Muscle of leg (tissue), 11 donors: Measurements from ENCODE around the gene WDFY2. TPM values are rescaled to one million over a fixed set of nuclear protein-coding genes. Genes with fewer than 3 reads are reported as not detected.

Experiments used
- DNase-seq: peaks from one replicate; pipeline ENCODE4 v3.0.0; 2013
- H3K27ac ChIP-seq: one replicate; pipeline ENCODE4 v1.5.1; 2013; ENCODE audit warnings: mild to moderate bottlenecking, low read length, control low read depth
- H3K27me3 ChIP-seq: one replicate; pipeline ENCODE4 v1.6.1; 2013; ENCODE audit warnings: low read length; ENCODE audit not compliant: control insufficient read depth, insufficient read depth
- H3K36me3 ChIP-seq: one replicate; pipeline ENCODE4 v1.6.1; 2013; ENCODE audit warnings: low read length; ENCODE audit not compliant: control insufficient read depth, insufficient read depth
- H3K4me1 ChIP-seq: one replicate; pipeline ENCODE4 v1.6.1; 2013; ENCODE audit warnings: low read length; ENCODE audit not compliant: control insufficient read depth, insufficient read depth
- H3K4me3 ChIP-seq: one replicate; pipeline ENCODE4 v1.5.1; 2013; ENCODE audit warnings: low read length, control low read depth
- H3K9me3 ChIP-seq: replicated peaks from 2 replicates; pipeline ENCODE4 v1.6.1; 2013; ENCODE audit warnings: low read depth, low read length; ENCODE audit not compliant: control insufficient read depth
- WGBS: methylation state at CpG from one replicate; pipeline ENCODE4 v1.1.5; 2013; ENCODE audit warnings: missing lambda C conversion rate; ENCODE audit not compliant: insufficient coverage; 5-methylcytosine and 5-hydroxymethylcytosine counted together
- polyA plus RNA-seq, 8 donors: library from polyadenylated mRNA; unstranded; fragments of 120-200 nt; gene quantifications; one replicate each; pipeline versions ENCODE4 v1.2.1 to v1.2.3, GENCODE V29; 2013; ENCODE audit warnings: inconsistent platforms in 1 of 8, low replicate concordance in 1 of 8; ENCODE audit not compliant: insufficient read length in 8 of 8, insufficient read depth in 1 of 8
- total RNA-seq: library from RNA; stranded (reverse); fragments of 120-200 nt; gene quantifications from one replicate; pipeline ENCODE4 v1.2.4, GENCODE V29; 2013

WDFY2 gene
- total and polyA plus RNA-seq, 9 donors = 4.3 to 9.6 (median 6.5) TPM

DNA sequence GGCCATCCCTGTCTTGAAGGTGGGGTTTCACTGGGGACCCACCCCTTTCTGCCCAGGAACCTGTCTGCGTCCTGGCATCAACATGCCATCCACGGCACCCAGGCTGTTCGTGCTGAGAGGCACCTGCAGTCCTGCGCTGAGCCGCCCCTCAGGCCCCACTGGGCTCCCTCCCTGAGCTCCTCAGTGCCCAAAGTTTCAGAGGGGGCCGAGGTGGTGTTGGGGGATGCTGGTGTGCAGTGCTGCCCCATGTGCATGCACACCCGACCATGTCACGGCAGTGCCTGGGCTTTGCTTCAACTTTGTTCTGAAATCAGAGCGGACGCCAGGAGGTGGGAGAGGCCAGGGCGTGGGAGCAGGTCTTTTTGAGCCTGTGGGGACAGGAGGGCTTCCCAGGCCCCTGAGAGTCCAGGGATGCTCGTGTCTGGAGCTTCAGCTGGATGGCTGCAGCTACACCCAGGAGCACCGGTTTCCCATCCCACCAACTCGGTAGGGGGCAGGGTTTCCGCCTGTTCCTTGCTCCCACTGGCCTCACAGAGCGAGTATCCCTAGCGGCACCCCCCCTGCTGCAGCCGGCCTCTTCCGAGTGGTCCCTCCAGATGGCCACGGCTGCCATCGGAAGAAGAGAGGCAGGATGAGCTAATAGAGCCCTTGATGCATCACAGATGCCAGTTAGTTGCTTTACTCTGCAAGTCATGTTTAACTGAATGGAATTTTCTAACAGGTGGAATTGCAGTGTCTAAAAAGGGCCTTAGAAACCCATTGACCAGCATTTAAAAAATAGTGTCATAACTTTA is 44.0 kb downstream of the WDFY2 start:
- WGBS = 65% methylated on average over 16 of the region's 21 CpGs
- Histone ChIP-seq H3K4me3 (no peak overlapping the region), H3K27ac (no peak overlapping the region), H3K36me3 (no peaks in the 10 kb centered on the region), H3K4me1 (peaks cover 23% of the 10 kb centered on the region), H3K27me3 (no peaks in the 10 kb centered on the region), H3K9me3 (no peaks in the 10 kb centered on the region)
- DNase-seq = no peak

DNA sequence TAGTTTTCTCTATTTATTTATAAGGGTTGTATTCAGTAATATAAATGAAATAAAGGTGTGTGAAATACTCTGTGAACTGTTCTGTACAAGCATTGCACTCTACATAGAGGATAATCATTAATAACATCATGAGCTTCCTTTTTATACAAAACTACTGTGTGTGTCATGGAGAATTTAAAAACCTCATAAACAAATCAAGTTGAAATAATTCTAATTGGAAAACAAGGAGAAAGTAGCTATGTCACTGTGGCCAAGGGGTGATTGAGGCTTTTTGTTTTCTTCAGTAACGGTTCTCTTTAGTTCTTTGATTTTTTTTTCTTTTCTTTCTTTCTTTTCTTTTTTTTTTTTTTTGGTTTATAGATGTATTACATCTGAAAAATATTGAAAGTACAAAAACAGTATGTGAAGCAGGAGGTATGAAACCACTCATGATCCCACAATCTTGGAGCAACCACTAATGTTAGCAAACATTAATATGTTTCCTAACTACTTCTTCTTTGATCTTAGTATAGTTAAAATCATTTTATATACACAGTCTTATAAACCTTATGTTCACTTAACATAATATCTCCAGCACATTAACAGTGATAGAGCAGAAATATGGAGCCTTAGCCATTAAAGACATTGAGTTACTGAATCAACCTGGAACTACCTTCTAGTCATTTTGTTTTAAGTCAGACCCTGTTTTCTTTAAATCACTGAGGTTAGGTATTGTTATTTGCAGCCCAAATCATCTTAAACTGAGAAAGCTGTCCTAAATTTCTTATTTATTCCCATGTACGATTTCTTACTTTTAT is 45.4 kb downstream of the WDFY2 start:
- H3K27ac ChIP-seq = no peak overlapping the region
- no peak overlapping the region for H3K4me3 ChIP-seq
- no peak for DNase-seq
- no CpG with 5 or more reads among the region's 2 CpGs for WGBS
- H3K27me3 ChIP-seq = no peaks in the 10 kb centered on the region
- H3K36me3 ChIP-seq = no peaks in the 10 kb centered on the region
- H3K9me3 ChIP-seq = no peaks in the 10 kb centered on the region
- H3K4me1 ChIP-seq = peaks cover 19% of the 10 kb centered on the region

- no peak overlapping the region for H3K4me3 ChIP-seq
- H3K27ac ChIP-seq = no peak overlapping the region
- no peaks in the 10 kb centered on the region for H3K27me3 ChIP-seq
- no peaks in the 10 kb centered on the region for H3K36me3 ChIP-seq
- DNase-seq = no peak
- no CpG with 5 or more reads among the region's 2 CpGs for WGBS
- peaks cover 14% of the 10 kb centered on the region for H3K4me1 ChIP-seq
- H3K9me3 ChIP-seq = no peaks in the 10 kb centered on the region
These were observed 46.0 kb downstream of the WDFY2 start for GRCh38 chr13:51630288-51630615.

- WGBS = 54% methylated on average over 2 of the region's 3 CpGs
- Histone ChIP-seq H3K27ac (peak overlapping the region; percentile 48), H3K27me3 (no peaks in the 10 kb centered on the region), H3K4me1 (peaks cover 2% of the 10 kb centered on the region), H3K36me3 (no peaks in the 10 kb centered on the region), H3K9me3 (no peaks in the 10 kb centered on the region), H3K4me3 (no peak overlapping the region)
- peak; percentile 57 for DNase-seq
These were observed 48.5 kb downstream of the WDFY2 start for GRCh38 chr13:51632591-51633362.

DNA sequence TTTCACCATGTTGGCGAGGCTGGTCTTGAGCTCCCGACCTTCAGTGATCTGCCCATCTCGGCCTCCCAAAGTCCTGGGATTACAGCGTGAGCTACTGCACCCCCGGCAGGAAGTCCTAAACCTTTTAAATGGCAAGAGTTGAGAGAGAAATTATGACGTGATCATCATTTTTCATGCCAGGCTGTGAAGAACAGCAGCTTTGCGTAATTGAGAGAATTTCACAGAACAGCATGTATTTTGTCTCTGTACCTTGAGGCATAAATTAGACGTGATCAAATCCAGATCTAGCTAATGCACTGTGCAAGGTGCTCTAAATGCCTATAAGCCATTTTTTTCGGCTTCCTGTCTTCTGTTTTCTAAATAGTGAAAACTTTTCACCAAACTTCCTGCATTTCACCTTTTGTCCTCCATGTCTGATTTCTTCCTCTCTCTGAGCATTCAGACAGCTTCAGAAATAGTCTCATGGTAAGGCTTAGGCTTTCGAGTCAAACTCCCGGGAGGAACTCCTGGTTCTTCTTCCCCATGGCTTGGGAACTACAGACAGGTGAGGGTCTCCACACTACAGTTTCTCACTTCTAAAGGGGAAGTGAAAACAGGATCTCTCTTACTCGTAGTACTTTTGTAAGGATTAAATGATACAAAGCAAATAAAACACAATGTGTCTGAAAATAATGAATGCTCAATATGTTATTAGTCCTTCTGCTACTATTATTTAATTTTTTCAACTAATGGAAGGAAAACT is 51.0 kb downstream of the WDFY2 start:
- H3K27ac ChIP-seq = no peak overlapping the region
- DNase-seq = no peak
- H3K36me3 ChIP-seq = no peaks in the 10 kb centered on the region
- 80% methylated on average over 7 of the region's 12 CpGs for WGBS
- peaks cover 2% of the 10 kb centered on the region for H3K4me1 ChIP-seq
- H3K27me3 ChIP-seq = no peaks in the 10 kb centered on the region
- H3K4me3 ChIP-seq = no peak overlapping the region
- H3K9me3 ChIP-seq = no peaks in the 10 kb centered on the region

GRCh38 chr13:51636349-51636890 is 52.2 kb downstream of the WDFY2 start:
- Histone ChIP-seq H3K36me3 (no peaks in the 10 kb centered on the region), H3K4me3 (no peak overlapping the region), H3K4me1 (peaks cover 2% of the 10 kb centered on the region), H3K27me3 (no peaks in the 10 kb centered on the region), H3K9me3 (no peaks in the 10 kb centered on the region), H3K27ac (no peak overlapping the region)
- no peak for DNase-seq
- WGBS = 46% methylated on average over 2 of the region's 7 CpGs

- H3K36me3 ChIP-seq = no peaks in the 10 kb centered on the region
- H3K27me3 ChIP-seq = no peaks in the 10 kb centered on the region
- no peak overlapping the region for H3K4me3 ChIP-seq
- H3K4me1 ChIP-seq = peaks cover 2% of the 10 kb centered on the region
- no peak overlapping the region for H3K27ac ChIP-seq
- no peaks in the 10 kb centered on the region for H3K9me3 ChIP-seq
- 60% methylated on average over 3 of the region's 4 CpGs for WGBS
- no peak for DNase-seq
These were observed 53.6 kb downstream of the WDFY2 start for GRCh38 chr13:51637852-51638215.

GRCh38 chr13:51638216-51638871 is 54.1 kb downstream of the WDFY2 start:
- 63% methylated on average over 2 of the region's 7 CpGs for WGBS
- H3K27ac ChIP-seq = no peak overlapping the region
- no peak overlapping the region for H3K4me3 ChIP-seq
- no peaks in the 10 kb centered on the region for H3K4me1 ChIP-seq
- H3K9me3 ChIP-seq = no peaks in the 10 kb centered on the region
- no peaks in the 10 kb centered on the region for H3K27me3 ChIP-seq
- no peak for DNase-seq
- no peaks in the 10 kb centered on the region for H3K36me3 ChIP-seq

- Histone ChIP-seq H3K4me3 (no peak overlapping the region), H3K27ac (no peak overlapping the region), H3K27me3 (no peaks in the 10 kb centered on the region), H3K4me1 (no peaks in the 10 kb centered on the region), H3K9me3 (no peaks in the 10 kb centered on the region), H3K36me3 (no peaks in the 10 kb centered on the region)
- no CpG with 5 or more reads among the region's 1 CpG for WGBS
- no peak for DNase-seq
These were observed 54.9 kb downstream of the WDFY2 start for GRCh38 chr13:51639171-51639570.
